H9 (cell line): ENCODE measurements around the gene FNDC3A. TPM values are rescaled to one million over a fixed set of nuclear protein-coding genes. Genes with fewer than 3 reads are reported as not detected.

Experiments
- DNase-seq: peaks from one replicate; pipeline ENCODE4 v3.0.0-alpha.2; 2017
- H2AFZ ChIP-seq: one replicate; pipeline ENCODE4 v1.6.1; 2013; ENCODE audit warnings: mild to moderate bottlenecking, low read length, control low read depth, moderate library complexity
- H2AK5ac ChIP-seq: 2 replicates; pipeline ENCODE4 v1.6.1; 2013; ENCODE audit warnings: low read length, control low read depth, mixed read lengths; ENCODE audit not compliant: insufficient read length
- H2BK120ac ChIP-seq: one replicate; pipeline ENCODE4 v1.6.1; 2013; ENCODE audit warnings: low read depth, mild to moderate bottlenecking, low read length, control low read depth, inconsistent platforms; ENCODE audit not compliant: poor library complexity, severe bottlenecking
- H2BK12ac ChIP-seq: 2 replicates; pipeline ENCODE4 v1.6.1; 2013; ENCODE audit warnings: low read length, control low read depth, mixed read lengths, low read depth; ENCODE audit not compliant: insufficient read length
- H2BK15ac ChIP-seq: 2 replicates; pipeline ENCODE4 v1.6.1; 2013; ENCODE audit warnings: low read depth, low read length, control low read depth
- H2BK20ac ChIP-seq: one replicate; pipeline ENCODE4 v1.6.1; 2013; ENCODE audit warnings: low read depth, mild to moderate bottlenecking, low read length, control low read depth, inconsistent platforms; ENCODE audit not compliant: poor library complexity, severe bottlenecking
- H2BK5ac ChIP-seq: 2 replicates; pipeline ENCODE4 v1.6.1; 2013; ENCODE audit warnings: low read length, control low read depth, mixed read lengths; ENCODE audit not compliant: insufficient read length
- H3K14ac ChIP-seq: 2 replicates; pipeline ENCODE4 v1.6.1; 2013; ENCODE audit warnings: low read length, control low read depth; ENCODE audit not compliant: insufficient read depth
- H3K18ac ChIP-seq: 2 replicates; pipeline ENCODE4 v1.6.1; 2013; ENCODE audit warnings: low read depth, mild to moderate bottlenecking, mixed read lengths, low read length, control low read depth; ENCODE audit not compliant: insufficient read length
- H3K23ac ChIP-seq: 2 replicates; pipeline ENCODE4 v1.6.1; 2013; ENCODE audit warnings: low read length, control low read depth, mixed read lengths, low read depth; ENCODE audit not compliant: insufficient read length
- H3K23me2 ChIP-seq: 2 replicates; pipeline ENCODE4 v1.6.1; 2013; ENCODE audit warnings: low read depth, mild to moderate bottlenecking, mixed read lengths, low read length, control low read depth; ENCODE audit not compliant: insufficient read length, poor library complexity, severe bottlenecking
- H3K27ac ChIP-seq: 2 replicates; pipeline ENCODE4 v1.5.1; 2013; ENCODE audit warnings: low read length, control low read depth, mixed read lengths, low read depth; ENCODE audit not compliant: insufficient read length
- H3K27me3 ChIP-seq: 2 replicates; pipeline ENCODE4 v1.6.1; 2013; ENCODE audit warnings: low read length, control low read depth, inconsistent platforms; ENCODE audit not compliant: insufficient read depth
- H3K4ac ChIP-seq: 2 replicates; pipeline ENCODE4 v1.6.1; 2013; ENCODE audit warnings: low read depth, mild to moderate bottlenecking, control low read depth, inconsistent platforms, low read length, moderate library complexity
- H3K4me1 ChIP-seq: 2 replicates; pipeline ENCODE4 v1.6.1; 2013; ENCODE audit warnings: low read length, control low read depth, inconsistent platforms; ENCODE audit not compliant: insufficient read depth
- H3K4me2 ChIP-seq: 2 replicates; pipeline ENCODE4 v1.6.1; 2013; ENCODE audit warnings: low read length, control low read depth, mixed read lengths; ENCODE audit not compliant: insufficient read length, insufficient read depth
- H3K56ac ChIP-seq: 2 replicates; pipeline ENCODE4 v1.6.1; 2013; ENCODE audit warnings: low read depth, mild to moderate bottlenecking, mixed read lengths, low read length, control low read depth; ENCODE audit not compliant: insufficient read length
- H3K79me1 ChIP-seq: 2 replicates; pipeline ENCODE4 v1.6.1; 2013; ENCODE audit warnings: low read depth, mild to moderate bottlenecking, moderate library complexity, low read length, control low read depth, inconsistent platforms; ENCODE audit not compliant: insufficient read depth, poor library complexity, severe bottlenecking
- H3K79me2 ChIP-seq: 2 replicates; pipeline ENCODE4 v1.6.1; 2013; ENCODE audit warnings: low read length, control low read depth, inconsistent platforms; ENCODE audit not compliant: insufficient read depth
- H3K9ac ChIP-seq: 2 replicates; pipeline ENCODE4 v1.6.1; 2013; ENCODE audit warnings: low read length, control low read depth, mixed read lengths; ENCODE audit not compliant: insufficient read length; ENCODE audit errors: extremely low read depth
- H3K9me3 ChIP-seq: one replicate; pipeline ENCODE4 v1.6.1; 2013; ENCODE audit warnings: low read depth, low read length, inconsistent platforms; ENCODE audit not compliant: control insufficient read depth
- H3T11ph ChIP-seq: one replicate; pipeline ENCODE4 v1.6.1; 2013; ENCODE audit warnings: mild to moderate bottlenecking, low read length, control low read depth, inconsistent platforms
- H4K20me1 ChIP-seq: one replicate; pipeline ENCODE4 v1.6.1; 2013; ENCODE audit not compliant: control insufficient read depth, insufficient read length, insufficient read depth
- H4K5ac ChIP-seq: 2 replicates; pipeline ENCODE4 v1.6.1; 2013; ENCODE audit warnings: low read depth, mild to moderate bottlenecking, mixed read lengths, low read length, control low read depth; ENCODE audit not compliant: insufficient read length
- H4K8ac ChIP-seq: replicated peaks from 2 replicates; pipeline ENCODE4 v1.6.1; 2013; ENCODE audit warnings: low read length, control low read depth, mixed read lengths, low read depth; ENCODE audit not compliant: insufficient read length
- H4K91ac ChIP-seq: 2 replicates; pipeline ENCODE4 v1.6.1; 2013; ENCODE audit warnings: low read depth, mild to moderate bottlenecking, moderate library complexity, mixed read lengths, low read length, control low read depth; ENCODE audit not compliant: insufficient read length
- H3K27ac Mint-ChIP-seq, 3 experiments: 2 replicates in 2 of 3; 3 replicates in 1 of 3; pipeline ENCODE4 v1.8.0; 2020 to 2021; ENCODE audit warnings: mixed read lengths in 3 of 3, mild to moderate bottlenecking in 1 of 3, moderate library complexity in 1 of 3
- H3K27me3 Mint-ChIP-seq: 2 replicates; pipeline ENCODE4 v1.8.0; 2021; ENCODE audit warnings: low read depth, mild to moderate bottlenecking, moderate library complexity, mixed read lengths
- H3K36me3 Mint-ChIP-seq, 3 experiments: 2 replicates in 2 of 3; 3 replicates in 1 of 3; pipeline ENCODE4 v1.8.0; 2020 to 2021; ENCODE audit warnings: low read depth in 3 of 3, mixed read lengths in 3 of 3; ENCODE audit not compliant: insufficient read depth in 1 of 3
- H3K4me1 Mint-ChIP-seq, 2 experiments: 2 replicates each; pipeline ENCODE4 v1.8.0; 2020; ENCODE audit warnings: mixed read lengths in 2 of 2
- H3K4me3 Mint-ChIP-seq, 2 experiments: 2 replicates in 1 of 2; 3 replicates in 1 of 2; pipeline ENCODE4 v1.8.0; 2020 to 2021; ENCODE audit warnings: mild to moderate bottlenecking in 2 of 2, mixed read lengths in 2 of 2, moderate library complexity in 1 of 2
- H3K9me3 Mint-ChIP-seq, 2 experiments: 2 replicates in 1 of 2; 3 replicates in 1 of 2; pipeline ENCODE4 v1.8.0; 2020; ENCODE audit warnings: mild to moderate bottlenecking in 2 of 2, mixed read lengths in 2 of 2, moderate library complexity in 1 of 2
- total RNA-seq: library from RNA; stranded (reverse); gene quantifications from 2 replicates; pipeline ENCODE4 v1.2.1, GENCODE V29; 2021
- TF ChIP-seq, protein P1 (sequence below): fragments of 200-600 bp; sonication (generic); conservative IDR thresholded peaks from 3 replicates; pipeline ENCODE4 v1.8.0; 2021; ENCODE audit warnings: antibody characterized with exemption, mild to moderate bottlenecking

FNDC3A gene
- total RNA-seq, 1 experiment from 2014 or later, result 27.4 TPM

DNA sequence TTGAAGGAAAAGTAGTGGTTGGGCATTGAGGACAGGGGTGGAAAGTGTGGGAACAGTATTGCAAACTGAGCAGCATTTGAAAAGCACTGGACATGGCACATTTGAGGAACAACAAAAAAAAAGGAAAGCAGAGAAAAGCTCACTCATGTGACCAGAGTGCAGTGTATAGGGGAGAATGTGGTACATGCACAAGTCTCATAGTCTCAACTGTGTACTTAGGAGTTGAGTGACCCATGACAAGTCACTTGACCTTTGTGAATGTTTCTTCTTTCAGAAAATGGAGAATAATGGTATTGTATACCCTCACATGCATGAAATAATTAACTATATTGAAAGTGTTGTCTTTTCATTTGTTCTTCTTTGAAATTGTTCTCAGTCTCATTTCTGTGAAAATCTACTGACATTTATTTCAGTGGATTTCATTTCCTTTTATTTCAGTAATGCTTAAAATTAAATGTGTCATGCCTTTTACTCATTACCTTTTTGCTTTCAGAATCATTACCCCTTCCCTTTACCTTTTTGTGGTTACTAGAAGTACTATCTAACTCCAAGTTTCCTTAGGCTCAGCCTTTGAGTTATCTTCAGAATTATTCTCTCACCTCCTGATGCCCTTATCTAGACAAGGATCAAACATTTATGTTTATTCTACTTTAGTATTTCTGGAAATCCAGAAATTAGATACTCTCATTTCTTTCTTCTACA, 165.3 kb downstream of the FNDC3A start:
- Histone ChIP-seq H3K9ac (no peak overlapping the region), H2AFZ (no peak overlapping the region), H2BK20ac (no peak overlapping the region), H3K4me1 (no peaks in the 10 kb centered on the region), H3K79me1 (no peaks in the 10 kb centered on the region), H2BK5ac (no peak overlapping the region), H3K4ac (no peak overlapping the region), H4K20me1 (no peaks in the 10 kb centered on the region), H3K9me3 (no peaks in the 10 kb centered on the region), H4K5ac (no peak overlapping the region), H2BK12ac (no peak overlapping the region), H2BK15ac (no peak overlapping the region), H4K91ac (no peak overlapping the region), H3K27ac (no peak overlapping the region), H3K23me2 (no peaks in the 10 kb centered on the region), H3K4me2 (no peak overlapping the region), H3K23ac (no peak overlapping the region), H3K79me2 (no peaks in the 10 kb centered on the region), H3K56ac (no peak overlapping the region), H2AK5ac (no peak overlapping the region), H3T11ph (no peak overlapping the region), H3K27me3 (no peaks in the 10 kb centered on the region), H3K18ac (no peak overlapping the region), H4K8ac (no peak overlapping the region), H2BK120ac (no peak overlapping the region), H3K14ac (no peak overlapping the region)
- DNase-seq, result no peak
- no peak overlapping the region for H3K4me3 Mint-ChIP-seq
- no peaks in the 10 kb centered on the region for H3K27me3 Mint-ChIP-seq
- TF ChIP-seq, protein P1, sequence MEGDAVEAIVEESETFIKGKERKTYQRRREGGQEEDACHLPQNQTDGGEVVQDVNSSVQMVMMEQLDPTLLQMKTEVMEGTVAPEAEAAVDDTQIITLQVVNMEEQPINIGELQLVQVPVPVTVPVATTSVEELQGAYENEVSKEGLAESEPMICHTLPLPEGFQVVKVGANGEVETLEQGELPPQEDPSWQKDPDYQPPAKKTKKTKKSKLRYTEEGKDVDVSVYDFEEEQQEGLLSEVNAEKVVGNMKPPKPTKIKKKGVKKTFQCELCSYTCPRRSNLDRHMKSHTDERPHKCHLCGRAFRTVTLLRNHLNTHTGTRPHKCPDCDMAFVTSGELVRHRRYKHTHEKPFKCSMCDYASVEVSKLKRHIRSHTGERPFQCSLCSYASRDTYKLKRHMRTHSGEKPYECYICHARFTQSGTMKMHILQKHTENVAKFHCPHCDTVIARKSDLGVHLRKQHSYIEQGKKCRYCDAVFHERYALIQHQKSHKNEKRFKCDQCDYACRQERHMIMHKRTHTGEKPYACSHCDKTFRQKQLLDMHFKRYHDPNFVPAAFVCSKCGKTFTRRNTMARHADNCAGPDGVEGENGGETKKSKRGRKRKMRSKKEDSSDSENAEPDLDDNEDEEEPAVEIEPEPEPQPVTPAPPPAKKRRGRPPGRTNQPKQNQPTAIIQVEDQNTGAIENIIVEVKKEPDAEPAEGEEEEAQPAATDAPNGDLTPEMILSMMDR, result no peak
- H3K4me1 Mint-ChIP-seq, result no peaks in the 10 kb centered on the region
- H3K27ac Mint-ChIP-seq, result peak overlapping the region in 1 of 3 experiments; percentile 58; a peak in 1 of 7 replicates
- no peaks in the 10 kb centered on the region for H3K9me3 Mint-ChIP-seq
- peaks cover 12 to 54% (median 29%) of the 10 kb centered on the region in 3 experiments; a peak in 6 of 7 replicates for H3K36me3 Mint-ChIP-seq
